ENCODE data around the gene PTPN6. TPM values are rescaled to one million over a fixed set of nuclear protein-coding genes. Genes with fewer than 3 reads are reported as not detected.

Gene PTPN6
- total RNA-seq, 1 experiment from 2014 or later: 19.8 TPM

DNA sequence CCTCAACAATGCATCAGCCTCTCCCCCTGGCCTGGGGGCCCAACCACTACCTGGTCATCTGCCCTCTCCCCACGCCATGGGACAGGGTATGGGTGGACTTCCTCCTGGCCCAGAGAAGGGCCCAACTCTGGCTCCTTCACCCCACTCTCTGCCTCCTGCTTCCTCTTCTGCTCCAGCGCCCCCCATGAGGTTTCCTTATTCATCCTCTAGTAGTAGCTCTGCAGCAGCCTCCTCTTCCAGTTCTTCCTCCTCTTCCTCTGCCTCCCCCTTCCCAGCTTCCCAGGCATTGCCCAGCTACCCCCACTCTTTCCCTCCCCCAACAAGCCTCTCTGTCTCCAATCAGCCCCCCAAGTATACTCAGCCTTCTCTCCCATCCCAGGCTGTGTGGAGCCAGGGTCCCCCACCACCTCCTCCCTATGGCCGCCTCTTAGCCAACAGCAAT is 14.9 kb upstream of the PTPN6 start:
- Histone ChIP-seq H2BK5ac (ENCODE audit: insufficient read length, low read length) (no peak overlapping the region), H2AK5ac (ENCODE audit: insufficient read length, low read length) (no peak overlapping the region), H3K27me3 (ENCODE audit: insufficient read depth, low read length) (no peaks in the 10 kb centered on the region), H3T11ph (ENCODE audit: low read length) (no peak overlapping the region), H3K4me2 (ENCODE audit: insufficient read depth, insufficient read length, low read length) (no peak overlapping the region), H4K8ac (replicated peaks; ENCODE audit: insufficient read length, low read depth, low read length) (no peak overlapping the region), H3K9ac (ENCODE audit: extremely low read depth, insufficient read length, low read length) (no peak overlapping the region), H2AFZ (ENCODE audit: low read length) (no peak overlapping the region), H3K27ac (ENCODE audit: insufficient read length, low read depth, low read length) (no peak overlapping the region), H2BK20ac (ENCODE audit: low read depth, low read length, poor library complexity, severe bottlenecking) (no peak overlapping the region), H3K18ac (ENCODE audit: insufficient read length, low read depth, low read length) (no peak overlapping the region), H4K91ac (ENCODE audit: insufficient read length, low read depth, low read length) (no peak overlapping the region), H4K5ac (ENCODE audit: insufficient read length, low read depth, low read length) (no peak overlapping the region), H3K4ac (ENCODE audit: low read depth, low read length) (no peak overlapping the region), H3K9me3 (ENCODE audit: control insufficient read depth, low read depth, low read length) (no peaks in the 10 kb centered on the region), H3K56ac (ENCODE audit: insufficient read length, low read depth, low read length) (no peak overlapping the region), H3K79me1 (ENCODE audit: insufficient read depth, low read depth, low read length, poor library complexity, severe bottlenecking) (no peaks in the 10 kb centered on the region), H3K79me2 (ENCODE audit: insufficient read depth, low read length) (peaks cover 3% of the 10 kb centered on the region; the same call in 1 of the 2 replicates), H2BK12ac (ENCODE audit: insufficient read length, low read depth, low read length) (no peak overlapping the region), H3K4me1 (ENCODE audit: insufficient read depth, low read length) (no peaks in the 10 kb centered on the region), H3K14ac (ENCODE audit: insufficient read depth, low read length) (no peak overlapping the region), H4K20me1 (ENCODE audit: control insufficient read depth, insufficient read depth, insufficient read length) (no peaks in the 10 kb centered on the region), H2BK120ac (ENCODE audit: low read depth, low read length, poor library complexity, severe bottlenecking) (no peak overlapping the region), H2BK15ac (ENCODE audit: low read depth, low read length) (no peak overlapping the region), H3K23me2 (ENCODE audit: insufficient read length, low read depth, low read length, poor library complexity, severe bottlenecking) (peaks cover 7% of the 10 kb centered on the region), H3K23ac (ENCODE audit: insufficient read length, low read depth, low read length) (no peak overlapping the region)
- H3K4me3 Mint-ChIP-seq: peak overlapping the region; percentile 61 to 80; a peak in 4 of 5 replicates
- H3K36me3 Mint-ChIP-seq (ENCODE audit: insufficient read depth in 1 of 3, low read depth in 3 of 3): peaks cover 31 to 79% (median 56%) of the 10 kb centered on the region in 3 experiments
- no peak for DNase-seq
- TF ChIP-seq, protein P1, sequence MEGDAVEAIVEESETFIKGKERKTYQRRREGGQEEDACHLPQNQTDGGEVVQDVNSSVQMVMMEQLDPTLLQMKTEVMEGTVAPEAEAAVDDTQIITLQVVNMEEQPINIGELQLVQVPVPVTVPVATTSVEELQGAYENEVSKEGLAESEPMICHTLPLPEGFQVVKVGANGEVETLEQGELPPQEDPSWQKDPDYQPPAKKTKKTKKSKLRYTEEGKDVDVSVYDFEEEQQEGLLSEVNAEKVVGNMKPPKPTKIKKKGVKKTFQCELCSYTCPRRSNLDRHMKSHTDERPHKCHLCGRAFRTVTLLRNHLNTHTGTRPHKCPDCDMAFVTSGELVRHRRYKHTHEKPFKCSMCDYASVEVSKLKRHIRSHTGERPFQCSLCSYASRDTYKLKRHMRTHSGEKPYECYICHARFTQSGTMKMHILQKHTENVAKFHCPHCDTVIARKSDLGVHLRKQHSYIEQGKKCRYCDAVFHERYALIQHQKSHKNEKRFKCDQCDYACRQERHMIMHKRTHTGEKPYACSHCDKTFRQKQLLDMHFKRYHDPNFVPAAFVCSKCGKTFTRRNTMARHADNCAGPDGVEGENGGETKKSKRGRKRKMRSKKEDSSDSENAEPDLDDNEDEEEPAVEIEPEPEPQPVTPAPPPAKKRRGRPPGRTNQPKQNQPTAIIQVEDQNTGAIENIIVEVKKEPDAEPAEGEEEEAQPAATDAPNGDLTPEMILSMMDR (conservative IDR thresholded peaks at IDR 0.05): no peak
- H3K27ac Mint-ChIP-seq: peak overlapping the region; percentile 10 to 96 (median 81); a peak in 6 of 7 replicates
- no CpG with 5 or more reads among the region's 3 CpGs for WGBS (ENCODE audit: extremely low coverage, insufficient read length, low lambda C conversion rate)
- H3K27me3 Mint-ChIP-seq (ENCODE audit: low read depth): no peaks in the 10 kb centered on the region; the same call in 1 of the 2 replicates
- H3K9me3 Mint-ChIP-seq: no peaks in the 10 kb centered on the region; a peak in 1 of 5 replicates
- peaks cover 14 to 30% of the 10 kb centered on the region in 2 experiments for H3K4me1 Mint-ChIP-seq

Measured in H9 (cell line).